HCT116 (cell line): ENCODE data around the gene LUC7L. TPM values are rescaled to one million over a fixed set of nuclear protein-coding genes. Genes with fewer than 3 reads are reported as not detected.

Experiments used
- ATAC-seq: fragments of 200-7000 bp; cut with Tn5 transposase; 2 replicates; pipeline ENCODE4 v1.9.1; 2020; ENCODE audit warnings: mild to moderate bottlenecking, moderate library complexity
- BruUV-seq: library from RNA; stranded (reverse); fragments of 400-500 nt; replicated peaks from 2 replicates; lab custom pipeline; 2021; lab: Mats Ljungman, UMichigan
- CTCF ChIA-PET: fragments of 300-600 bp; sonication (Branson Sonifier 250); formaldehyde crosslinking; loops from one replicate; lab custom pipeline; 2021; ENCODE audit warnings: antibody characterized with exemption; lab: Charles Lee
- POLR2A ChIA-PET: fragments of 300-600, 350-600 bp; sonication (Branson Sonifier 250); formaldehyde crosslinking; loops from one replicate; lab custom pipeline; 2021; ENCODE audit warnings: antibody characterized with exemption; lab: Charles Lee
- RAD21 ChIA-PET, 2 experiments: fragments of 300-600 bp; sonication (Branson Sonifier 250); formaldehyde crosslinking; loops; one replicate each; lab custom pipeline; 2023; ENCODE audit warnings: low total read pairs in 2 of 2; ENCODE audit not compliant: uncharacterized antibody in 2 of 2, unreplicated experiment in 2 of 2, low non-redundant PET in 1 of 2; lab: Charles Lee
- DNase-seq: peaks from one replicate; pipeline ENCODE4 v3.0.0-alpha.2; 2010; ENCODE audit warnings: low read depth, low spot score
- H2AFZ ChIP-seq: fragments of 200-600 bp; shearing (Covaris generic), sonication (generic); 2 replicates; pipeline ENCODE4 v1.6.1; 2017; ENCODE audit warnings: low read depth, mixed run types, mixed read lengths, antibody characterized with exemption, low read length; ENCODE audit not compliant: poor library complexity, severe bottlenecking
- H3K27ac ChIP-seq: 2 replicates; pipeline ENCODE4 v1.5.1; 2012; ENCODE audit warnings: low read depth, low read length
- H3K27me3 ChIP-seq: fragments of 200-600 bp; sonication (generic); 2 replicates; pipeline ENCODE4 v1.6.1; 2016; ENCODE audit warnings: mixed run types, low read length, mixed read lengths; ENCODE audit not compliant: insufficient read depth
- H3K36me3 ChIP-seq, 2 experiments: fragments of 200-500 bp in 1 of 2; fragments of 200-600 bp in 1 of 2; sonication (Bioruptor generic) in 1 of 2; sonication (generic) in 1 of 2; 2 replicates each; pipeline versions ENCODE4 v1.5.1 to v1.6.1; 2014 to 2016; ENCODE audit warnings: low read length in 2 of 2, inconsistent platforms in 1 of 2, mixed read lengths in 1 of 2, mixed run types in 1 of 2; ENCODE audit not compliant: insufficient read depth in 2 of 2, control insufficient read depth in 1 of 2
- H3K4me1 ChIP-seq, 2 experiments: fragments of 200-600 bp in 1 of 2; sonication (generic) in 1 of 2; 2 replicates each; pipeline versions ENCODE4 v1.5.1 to v1.6.1; 2012 to 2017; ENCODE audit warnings: low read length in 2 of 2, inconsistent platforms in 1 of 2, mild to moderate bottlenecking in 1 of 2, mixed read lengths in 1 of 2, mixed run types in 1 of 2, moderate library complexity in 1 of 2; ENCODE audit not compliant: insufficient read depth in 2 of 2, control insufficient read depth in 1 of 2
- H3K4me2 ChIP-seq: fragments of 200-600 bp; sonication (generic); 2 replicates; pipeline ENCODE4 v1.6.1; 2017; ENCODE audit warnings: mixed run types, low read length, mixed read lengths
- H3K4me3 ChIP-seq, 2 experiments: fragments of 200-600 bp in 1 of 2; sonication (generic) in 1 of 2; replicated peaks in 1 of 2; 2 replicates each; pipeline ENCODE4 v1.5.1; 2011 to 2016; ENCODE audit warnings: low read length in 2 of 2, control low read depth in 1 of 2, low read depth in 1 of 2, mild to moderate bottlenecking in 1 of 2, mixed read lengths in 1 of 2, mixed run types in 1 of 2
- H3K79me2 ChIP-seq: fragments of 200-600 bp; sonication (generic); 2 replicates; pipeline ENCODE4 v1.6.1; 2017; ENCODE audit warnings: mild to moderate bottlenecking, mixed run types, low read length, moderate library complexity, mixed read lengths; ENCODE audit not compliant: insufficient read depth
- H3K9ac ChIP-seq: fragments of 200-600 bp; sonication (generic); 2 replicates; pipeline ENCODE4 v1.6.1; 2016; ENCODE audit warnings: low read length, mixed read lengths
- H3K9me2 ChIP-seq: fragments of 200-600 bp; sonication (generic), shearing (Covaris generic); 2 replicates; pipeline ENCODE4 v1.6.1; 2017; ENCODE audit warnings: mixed run types, mild to moderate bottlenecking, moderate library complexity; ENCODE audit not compliant: insufficient read depth
- H3K9me3 ChIP-seq, 2 experiments: fragments of 200-500 bp in 1 of 2; fragments of 200-600 bp in 1 of 2; sonication (Bioruptor generic) in 1 of 2; sonication (generic) in 1 of 2; 2 replicates each; pipeline ENCODE4 v1.6.1; 2014 to 2017; ENCODE audit warnings: low read length in 2 of 2, mixed read lengths in 2 of 2, inconsistent platforms in 1 of 2, low read depth in 1 of 2, mild to moderate bottlenecking in 1 of 2, mixed run types in 1 of 2, moderate library complexity in 1 of 2; ENCODE audit not compliant: control insufficient read depth in 1 of 2, insufficient read depth in 1 of 2
- H4K20me1 ChIP-seq: fragments of 200-600 bp; sonication (generic), shearing (Covaris generic); 2 replicates; pipeline ENCODE4 v1.6.1; 2017; ENCODE audit warnings: mixed run types, mild to moderate bottlenecking, moderate library complexity; ENCODE audit not compliant: insufficient read depth
- ATF3 ChIP-seq: IDR thresholded peaks from 2 replicates; pipeline ENCODE4 v1.6.1; 2012
- CBX3 ChIP-seq: IDR thresholded peaks from 2 replicates; pipeline ENCODE4 v1.6.1; 2012; ENCODE audit warnings: low read depth
- CTCF ChIP-seq, 3 experiments: fragments of 200-600 bp in 1 of 3; sonication (generic) in 1 of 3; IDR thresholded peaks in 2 of 3; conservative IDR thresholded peaks in 1 of 3; 2 replicates each; pipeline ENCODE4 v1.5.1; 2012 to 2017; ENCODE audit warnings: low read depth in 2 of 3, low read length in 2 of 3, antibody characterized with exemption in 1 of 3, borderline replicate concordance in 1 of 3, control low read depth in 1 of 3, mild to moderate bottlenecking in 1 of 3, mixed read lengths in 1 of 3, mixed run types in 1 of 3, moderate library complexity in 1 of 3; ENCODE audit not compliant: insufficient read depth in 1 of 3
- ELF1 ChIP-seq: IDR thresholded peaks from 2 replicates; pipeline ENCODE4 v1.6.1; 2012; ENCODE audit warnings: low read depth, borderline replicate concordance
- EZH2phosphoT487 ChIP-seq: fragments of 200-600 bp; IDR thresholded peaks from 2 replicates; pipeline ENCODE4 v1.6.1; 2018; ENCODE audit warnings: antibody characterized with exemption, borderline replicate concordance
- FOSL1 ChIP-seq: IDR thresholded peaks from 2 replicates; pipeline ENCODE4 v1.6.1; 2012; ENCODE audit warnings: low read depth
- REST ChIP-seq: IDR thresholded peaks from 2 replicates; pipeline ENCODE4 v1.6.1; 2012; ENCODE audit warnings: low read depth
- SP1 ChIP-seq: IDR thresholded peaks from 2 replicates; pipeline ENCODE4 v1.6.1; 2012; ENCODE audit warnings: low read depth
- ZBTB33 ChIP-seq: IDR thresholded peaks from 2 replicates; pipeline ENCODE4 v1.6.1; 2011; ENCODE audit warnings: mild to moderate bottlenecking, low read length, moderate library complexity; ENCODE audit not compliant: insufficient replicate concordance; ENCODE audit errors: extremely low read depth
- intact Hi-C: fragments of 100-400 bp; cut with micrococcal nuclease; formaldehyde crosslinking; loops from 2 replicates; pipeline ENCODE4 v1.10.0; 2022
- total RNA-seq: library from RNA; stranded (reverse); gene quantifications from one replicate; pipeline ENCODE4 v1.2.1, GENCODE V29; 2021; ENCODE audit not compliant: unreplicated experiment

LUC7L gene
- total RNA-seq, 1 experiment from 2014 or later: 50.5 TPM

GRCh38 chr16:253833-254232, 24.6 kb upstream of the LUC7L start (continued):
- TF ChIP-seq REST (no peak), SP1 (no peak), CBX3 (no peak)

- H4K20me1 ChIP-seq: no peaks in the 10 kb centered on the region
- no peak for TF ChIP-seq EZH2phosphoT487
- no peak for TF ChIP-seq ATF3
- no peak for TF ChIP-seq ZBTB33
- no peak for TF ChIP-seq CTCF (IDR thresholded peaks at IDR 0.05 in 2 of 3, conservative IDR thresholded peaks at IDR 0.05 in 1 of 3; ENCODE audit: borderline replicate concordance in 1 of 3, insufficient read depth in 1 of 3, low read depth in 2 of 3, low read length in 2 of 3)
- no peak for TF ChIP-seq ELF1
- TF ChIP-seq FOSL1: no peak
- TF ChIP-seq REST: no peak
- H3K27me3 ChIP-seq: no peaks in the 10 kb centered on the region
- H3K36me3 ChIP-seq: no peaks in the 10 kb centered on the region
- no peak for ATAC-seq
- H3K9ac ChIP-seq: no peak overlapping the region
- H3K79me2 ChIP-seq: no peaks in the 10 kb centered on the region
- ChIA-PET CTCF (no interaction called here), POLR2A (no interaction called here), RAD21 (no interaction called here)
- no peaks in the 10 kb centered on the region; a peak in 1 of 4 replicates for H3K4me1 ChIP-seq
- H3K4me2 ChIP-seq: no peak overlapping the region
- H2AFZ ChIP-seq: no peak overlapping the region
- no peak for DNase-seq
- H3K4me3 ChIP-seq: no peak overlapping the region
- H3K9me2 ChIP-seq: no peaks in the 10 kb centered on the region
- intact Hi-C loops: no loop called here
- no peaks in the 10 kb centered on the region for H3K9me3 ChIP-seq
- no peak overlapping the region for H3K27ac ChIP-seq
- no TSS peak for BruUV-seq
Measured at GRCh38 chr16:252366-253337, 23.4 kb upstream of the LUC7L start.
